GM18505 (cell line): ENCODE data around the gene STARD7.
A peak's percentile ranks its signal among the peaks of the same experiment; 100 is the strongest.

ENCODE experiments used
- ATAC-seq: cut with Tn5 transposase; IDR thresholded peaks from one replicate; pipeline ENCODE4 v1.9.1; 2021; ENCODE audit not compliant: unreplicated experiment
- POLR2A ChIP-seq: IDR thresholded peaks from 4 replicates; pipeline ENCODE4 v1.6.1; 2011; ENCODE audit warnings: borderline replicate concordance; ENCODE audit not compliant: insufficient read depth, insufficient read length; ENCODE audit errors: extremely low read depth

STARD7 gene

GRCh38 chr2:96139181-96139758 lies 69.4 kb downstream of the STARD7 start:
- no peak for ATAC-seq
- TF ChIP-seq POLR2A = no peak

- ATAC-seq = no peak
- TF ChIP-seq POLR2A = peak; percentile 71
Measured at GRCh38 chr2:96138179-96139145, 70.2 kb downstream of the STARD7 start, which contains the start of gene ASTL. Gene ASTL (minus strand): TSS chr2:96138502. CDS start chr2:96138436, 66 bp downstream.

- ATAC-seq = no peak
- TF ChIP-seq POLR2A = peak; percentile 24
Measured at GRCh38 chr2:96137321-96138178, 71.1 kb downstream of the STARD7 start.

GRCh38 chr2:96136129-96136720 lies 72.4 kb downstream of the STARD7 start:
- ATAC-seq = no peak
- no peak for TF ChIP-seq POLR2A

GRCh38 chr2:96135621-96136020 lies 73.0 kb downstream of the STARD7 start:
- ATAC-seq = no peak
- TF ChIP-seq POLR2A = no peak

GRCh38 chr2:96135171-96135570 lies 73.5 kb downstream of the STARD7 start:
- no peak for TF ChIP-seq POLR2A
- no peak for ATAC-seq
